Esophagus muscularis mucosa (tissue), 4 donors: ENCODE results near the gene LRRC72. TPM values are rescaled to one million over a fixed set of nuclear protein-coding genes. Genes with fewer than 3 reads are reported as not detected.
A peak's percentile ranks its signal among the peaks of the same experiment; 100 is the strongest.

ENCODE experiments used
- DNase-seq: peaks from one replicate; pipeline ENCODE4 v3.0.0-alpha.2; 2017; ENCODE audit errors: extremely low spot score
- H3K27ac ChIP-seq, 4 donors: fragments of 200-600 bp; sonication (generic); replicated peaks in 1 of 4; 1 replicate in 3 of 4; 2 replicates in 1 of 4; pipeline ENCODE4 v1.5.1; 2016 to 2019; ENCODE audit warnings: mild to moderate bottlenecking in 1 of 4
- H3K27me3 ChIP-seq, 4 donors: fragments of 200-600 bp; sonication (generic); one replicate each; pipeline versions ENCODE4 v1.5.1 to v1.6.0; 2016 to 2019
- H3K36me3 ChIP-seq, 4 donors: fragments of 200-600 bp; sonication (generic); one replicate each; pipeline ENCODE4 v1.5.1; 2016 to 2019
- H3K4me1 ChIP-seq, 4 donors: fragments of 200-600 bp; sonication (generic); one replicate each; pipeline ENCODE4 v1.5.1; 2016 to 2019
- H3K4me3 ChIP-seq, 4 donors: fragments of 200-600 bp; sonication (generic); 1 replicate in 2 of 4; 2 replicates in 2 of 4; pipeline ENCODE4 v1.5.1; 2016 to 2019; ENCODE audit warnings: mild to moderate bottlenecking in 4 of 4, moderate library complexity in 1 of 4
- H3K9me3 ChIP-seq, 4 donors: fragments of 200-600 bp; sonication (generic); 1 replicate in 3 of 4; 2 replicates in 1 of 4; pipeline ENCODE4 v1.5.1; 2016 to 2019
- EP300 ChIP-seq: sonication (generic); formaldehyde crosslinking; IDR thresholded peaks from one replicate; pipeline ENCODE4 v1.6.1; 2017; ENCODE audit warnings: antibody characterized with exemption
- POLR2A ChIP-seq: fragments of 450-650 bp; IDR thresholded peaks from one replicate; pipeline ENCODE4 v1.6.1; 2017; ENCODE audit warnings: antibody characterized with exemption, moderate library complexity, mild to moderate bottlenecking, low read depth
- POLR2AphosphoS5 ChIP-seq, 2 donors: sonication (generic); formaldehyde crosslinking; IDR thresholded peaks; one replicate each; pipeline ENCODE4 v1.6.1; 2017; ENCODE audit warnings: antibody characterized with exemption in 2 of 2
- WGBS: methylation state at CpG from one replicate; pipeline ENCODE4 v1.1.5; 2018; 5-methylcytosine and 5-hydroxymethylcytosine counted together
- intact Hi-C: fragments of 100-400 bp; cut with DNase I; formaldehyde crosslinking; loops from one replicate; pipeline ENCODE4 v1.15.1; 2023
- total RNA-seq, 4 donors: library from RNA; depleted of rRNA; stranded (reverse); fragments of >200 nt; gene quantifications; one replicate each; pipeline versions ENCODE4 v1.1.0 to v1.2.1, GENCODE V29; 2016
- TF ChIP-seq, protein P1 (sequence below), 3 experiments: fragments of 200-600 bp in 2 of 3; fragments of 450-650 bp in 1 of 3; sonication (generic) in 2 of 3; IDR thresholded peaks; one replicate each; pipeline ENCODE4 v1.5.1; 2017 to 2019; ENCODE audit warnings: antibody characterized with exemption in 3 of 3, mild to moderate bottlenecking in 2 of 3, moderate library complexity in 1 of 3

The LRRC72 gene
- total RNA-seq, 4 donors from 2014 or later = not detected

GRCh38 chr7:16564023-16564380 lies 37.4 kb downstream of the LRRC72 start:
- DNase-seq = no peak
- Histone ChIP-seq H3K36me3 (no peaks in the 10 kb centered on the region), H3K27ac (no peak overlapping the region), H3K4me3 (no peak overlapping the region), H3K27me3 (no peaks in the 10 kb centered on the region), H3K9me3 (no peaks in the 10 kb centered on the region), H3K4me1 (peaks cover 0 to 9% (median 0%) of the 10 kb centered on the region in 4 donors)
- intact Hi-C loops = loop anchor here (2.0 to 10.0 kb wide), 2 partner anchors 129 to 487 kb away; no protein-coding TSS in a partner anchor
- no peak for TF ChIP-seq POLR2A
- TF ChIP-seq, protein P1, sequence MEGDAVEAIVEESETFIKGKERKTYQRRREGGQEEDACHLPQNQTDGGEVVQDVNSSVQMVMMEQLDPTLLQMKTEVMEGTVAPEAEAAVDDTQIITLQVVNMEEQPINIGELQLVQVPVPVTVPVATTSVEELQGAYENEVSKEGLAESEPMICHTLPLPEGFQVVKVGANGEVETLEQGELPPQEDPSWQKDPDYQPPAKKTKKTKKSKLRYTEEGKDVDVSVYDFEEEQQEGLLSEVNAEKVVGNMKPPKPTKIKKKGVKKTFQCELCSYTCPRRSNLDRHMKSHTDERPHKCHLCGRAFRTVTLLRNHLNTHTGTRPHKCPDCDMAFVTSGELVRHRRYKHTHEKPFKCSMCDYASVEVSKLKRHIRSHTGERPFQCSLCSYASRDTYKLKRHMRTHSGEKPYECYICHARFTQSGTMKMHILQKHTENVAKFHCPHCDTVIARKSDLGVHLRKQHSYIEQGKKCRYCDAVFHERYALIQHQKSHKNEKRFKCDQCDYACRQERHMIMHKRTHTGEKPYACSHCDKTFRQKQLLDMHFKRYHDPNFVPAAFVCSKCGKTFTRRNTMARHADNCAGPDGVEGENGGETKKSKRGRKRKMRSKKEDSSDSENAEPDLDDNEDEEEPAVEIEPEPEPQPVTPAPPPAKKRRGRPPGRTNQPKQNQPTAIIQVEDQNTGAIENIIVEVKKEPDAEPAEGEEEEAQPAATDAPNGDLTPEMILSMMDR (IDR thresholded peaks at IDR 0.05) = no peak
- no peak for TF ChIP-seq EP300
- WGBS = 85% methylated on average over 4 of the region's 4 CpGs

- H3K27me3 ChIP-seq = no peaks in the 10 kb centered on the region
- no peaks in the 10 kb centered on the region for H3K9me3 ChIP-seq
- intact Hi-C loops = loop anchor here (2.0 to 10.0 kb wide), 2 partner anchors 130 to 488 kb away; no protein-coding TSS in a partner anchor
- H3K27ac ChIP-seq = no peak overlapping the region
- peaks cover 0 to 9% (median 0%) of the 10 kb centered on the region in 4 donors for H3K4me1 ChIP-seq
- H3K4me3 ChIP-seq = no peak overlapping the region
- 30% methylated on average over 13 of the region's 13 CpGs for WGBS
- TF ChIP-seq, protein P1 (IDR thresholded peaks at IDR 0.05) = peak; percentile 60 to 83 (median 78)
- no peak for TF ChIP-seq POLR2A
- DNase-seq = no peak
- H3K36me3 ChIP-seq = no peaks in the 10 kb centered on the region
Measured at GRCh38 chr7:16564909-16565426, 38.3 kb downstream of the LRRC72 start.

DNA sequence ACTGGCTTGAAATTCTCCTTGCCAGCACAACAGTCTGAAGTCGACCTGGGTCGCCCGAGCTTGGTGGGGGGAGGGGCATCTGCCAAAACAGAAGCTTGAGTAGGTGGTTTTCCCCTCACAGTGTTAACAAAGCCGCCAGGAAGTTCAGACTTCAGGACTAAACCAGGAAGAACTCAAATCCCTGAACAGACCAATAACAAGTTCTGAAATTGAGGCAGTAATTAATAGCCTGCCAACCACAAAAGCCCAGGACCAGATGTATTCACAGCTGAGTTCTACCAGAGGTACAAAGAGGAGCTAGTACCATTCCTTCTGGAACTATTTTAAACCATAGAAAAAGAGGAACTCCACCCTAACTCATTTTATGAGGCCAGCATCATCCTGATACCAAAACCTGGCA lies 45.3 kb downstream of the LRRC72 start:
- intact Hi-C loops = no loop called here
- 90% methylated on average over 4 of the region's 4 CpGs for WGBS
- H3K4me3 ChIP-seq = no peak overlapping the region

GRCh38 chr7:16579216-16579615 lies 52.6 kb downstream of the LRRC72 start:
- Histone ChIP-seq H3K4me1 (no peaks in the 10 kb centered on the region), H3K9me3 (no peaks in the 10 kb centered on the region), H3K27ac (no peak overlapping the region), H3K36me3 (no peaks in the 10 kb centered on the region), H3K27me3 (no peaks in the 10 kb centered on the region), H3K4me3 (no peak overlapping the region)
- no peak for DNase-seq
- WGBS = 82% methylated on average over 8 of the region's 8 CpGs
- intact Hi-C loops = no loop called here
- TF ChIP-seq EP300 (no peak), POLR2A (no peak), POLR2AphosphoS5 (IDR thresholded peaks at IDR 0.05) (no peak)
- TF ChIP-seq, protein P1 (IDR thresholded peaks at IDR 0.05) = no peak

More for the DNA sequence above, 45.3 kb downstream of the LRRC72 start:
- TF ChIP-seq, protein P1 (IDR thresholded peaks at IDR 0.05) = no peak
- TF ChIP-seq EP300 (no peak), POLR2A (no peak), POLR2AphosphoS5 (IDR thresholded peaks at IDR 0.05) (no peak)
- Histone ChIP-seq H3K9me3 (peaks cover 0 to 8% (median 0%) of the 10 kb centered on the region in 4 donors), H3K4me1 (no peaks in the 10 kb centered on the region), H3K36me3 (no peaks in the 10 kb centered on the region), H3K27ac (no peak overlapping the region), H3K27me3 (no peaks in the 10 kb centered on the region)
- no peak for DNase-seq

- Histone ChIP-seq H3K27ac (no peak overlapping the region), H3K36me3 (no peaks in the 10 kb centered on the region), H3K9me3 (no peaks in the 10 kb centered on the region), H3K4me1 (no peaks in the 10 kb centered on the region), H3K27me3 (no peaks in the 10 kb centered on the region), H3K4me3 (no peak overlapping the region)
- intact Hi-C loops = no loop called here
- no peak for DNase-seq
- 58% methylated on average over 1 of the region's 1 CpG for WGBS
- TF ChIP-seq POLR2A = no peak
- no peak for TF ChIP-seq EP300
- TF ChIP-seq, protein P1 (IDR thresholded peaks at IDR 0.05) = no peak
- no peak for TF ChIP-seq POLR2AphosphoS5 (IDR thresholded peaks at IDR 0.05)
Measured at GRCh38 chr7:16581286-16581685, 54.7 kb downstream of the LRRC72 start.
